ENCODE results near the gene HNF1B. TPM values are rescaled to one million over a fixed set of nuclear protein-coding genes. Genes with fewer than 3 reads are reported as not detected.

HNF1B gene
- total RNA-seq, 3 donors from 2014 or later (not counting 1 experiment from before 2014, with no cell fraction given) = not detected

GRCh38 chr17:37697381-37697780, 47.5 kb downstream of the HNF1B start:
- TF ChIP-seq CTCF (IDR thresholded peaks at IDR 0.05) = no peak
- Mint-ChIP-seq H3K4me3 (no peak overlapping the region), H3K27ac (no peak overlapping the region), H3K4me1 (peaks cover 5 to 7% of the 10 kb centered on the region in 2 donors), H3K27me3 (ENCODE audit: low read depth in 2 of 2) (peaks cover 14 to 21% of the 10 kb centered on the region in 2 donors), H3K9me3 (no peaks in the 10 kb centered on the region), H3K36me3 (no peaks in the 10 kb centered on the region)
- intact Hi-C loops (cut with micrococcal nuclease) = no loop called here
- Histone ChIP-seq H3K36me3 (ENCODE audit: control insufficient read depth, insufficient read depth, low read length) (no peaks in the 10 kb centered on the region), H3K27ac (ENCODE audit: low read length) (no peak overlapping the region), H3K4me1 (ENCODE audit: control insufficient read depth, insufficient read depth, low read length) (no peaks in the 10 kb centered on the region), H3K9me3 (ENCODE audit: control insufficient read depth, insufficient read depth, low read length) (peaks cover 6% of the 10 kb centered on the region), H3K27me3 (ENCODE audit: control insufficient read depth, insufficient read depth, low read length) (no peaks in the 10 kb centered on the region), H3K4me3 (ENCODE audit: low read length) (no peak overlapping the region)
- DNase-seq (no peak), ATAC-seq (no peak)
- 73% methylated on average over 5 of the region's 8 CpGs for WGBS (ENCODE audit: insufficient coverage)

GRCh38 chr17:37696366-37696765, 48.5 kb downstream of the HNF1B start:
- DNase-seq (peak in 1 of 2 donors; percentile 20), ATAC-seq (no peak)
- peaks cover 7 to 11% of the 10 kb centered on the region in 2 donors for H3K27me3 Mint-ChIP-seq (ENCODE audit: low read depth in 2 of 2)
- no peak for TF ChIP-seq CTCF (IDR thresholded peaks at IDR 0.05)
- Histone ChIP-seq H3K4me1 (ENCODE audit: control insufficient read depth, insufficient read depth, low read length) (no peaks in the 10 kb centered on the region), H3K9me3 (ENCODE audit: control insufficient read depth, insufficient read depth, low read length) (peaks cover 6% of the 10 kb centered on the region), H3K27me3 (ENCODE audit: control insufficient read depth, insufficient read depth, low read length) (no peaks in the 10 kb centered on the region), H3K4me3 (ENCODE audit: low read length) (no peak overlapping the region), H3K27ac (ENCODE audit: low read length) (no peak overlapping the region), H3K36me3 (ENCODE audit: control insufficient read depth, insufficient read depth, low read length) (no peaks in the 10 kb centered on the region)
- no peak overlapping the region for H3K27ac Mint-ChIP-seq
- H3K9me3 Mint-ChIP-seq = no peaks in the 10 kb centered on the region
- H3K36me3 Mint-ChIP-seq = no peaks in the 10 kb centered on the region
- peaks cover under 1 to 3% of the 10 kb centered on the region in 2 donors for H3K4me1 Mint-ChIP-seq
- 86% methylated on average over 7 of the region's 7 CpGs for WGBS (ENCODE audit: insufficient coverage)
- intact Hi-C loops (cut with micrococcal nuclease) = no loop called here
- H3K4me3 Mint-ChIP-seq = no peak overlapping the region

- Histone ChIP-seq H3K27ac (ENCODE audit: low read length) (no peak overlapping the region), H3K4me1 (ENCODE audit: control insufficient read depth, insufficient read depth, low read length) (no peaks in the 10 kb centered on the region), H3K9me3 (ENCODE audit: control insufficient read depth, insufficient read depth, low read length) (peaks cover 6% of the 10 kb centered on the region), H3K36me3 (ENCODE audit: control insufficient read depth, insufficient read depth, low read length) (no peaks in the 10 kb centered on the region), H3K27me3 (ENCODE audit: control insufficient read depth, insufficient read depth, low read length) (no peaks in the 10 kb centered on the region), H3K4me3 (ENCODE audit: low read length) (no peak overlapping the region)
- intact Hi-C loops (cut with micrococcal nuclease) = no loop called here
- H3K4me3 Mint-ChIP-seq = no peak overlapping the region
- ATAC-seq (no peak), DNase-seq (no peak)
- WGBS (ENCODE audit: insufficient coverage) = 93% methylated on average over 1 of the region's 1 CpG
- H3K4me1 Mint-ChIP-seq = no peaks in the 10 kb centered on the region
- no peak overlapping the region for H3K27ac Mint-ChIP-seq
- H3K27me3 Mint-ChIP-seq (ENCODE audit: low read depth in 2 of 2) = peaks cover 9 to 11% of the 10 kb centered on the region in 2 donors
- H3K36me3 Mint-ChIP-seq = no peaks in the 10 kb centered on the region
- no peak for TF ChIP-seq CTCF (IDR thresholded peaks at IDR 0.05)
- no peaks in the 10 kb centered on the region for H3K9me3 Mint-ChIP-seq
Measured at GRCh38 chr17:37695726-37696125, 49.1 kb downstream of the HNF1B start.

GRCh38 chr17:37694734-37695133, 50.1 kb downstream of the HNF1B start:
- Histone ChIP-seq H3K4me1 (ENCODE audit: control insufficient read depth, insufficient read depth, low read length) (no peaks in the 10 kb centered on the region), H3K36me3 (ENCODE audit: control insufficient read depth, insufficient read depth, low read length) (no peaks in the 10 kb centered on the region), H3K27ac (ENCODE audit: low read length) (no peak overlapping the region), H3K9me3 (ENCODE audit: control insufficient read depth, insufficient read depth, low read length) (peaks cover 6% of the 10 kb centered on the region), H3K4me3 (ENCODE audit: low read length) (no peak overlapping the region), H3K27me3 (ENCODE audit: control insufficient read depth, insufficient read depth, low read length) (no peaks in the 10 kb centered on the region)
- H3K27me3 Mint-ChIP-seq (ENCODE audit: low read depth in 2 of 2) = peaks cover 14 to 19% of the 10 kb centered on the region in 2 donors
- no peaks in the 10 kb centered on the region for H3K36me3 Mint-ChIP-seq
- no peaks in the 10 kb centered on the region for H3K9me3 Mint-ChIP-seq
- no peak for TF ChIP-seq CTCF (IDR thresholded peaks at IDR 0.05)
- ATAC-seq (no peak), DNase-seq (no peak)
- intact Hi-C loops (cut with micrococcal nuclease) = no loop called here
- no peaks in the 10 kb centered on the region for H3K4me1 Mint-ChIP-seq
- WGBS (ENCODE audit: insufficient coverage) = 92% methylated on average over 3 of the region's 3 CpGs
- no peak overlapping the region for H3K27ac Mint-ChIP-seq
- no peak overlapping the region for H3K4me3 Mint-ChIP-seq

Measured in natural killer cell (primary cell).